ENCODE results near the gene ACOX2.
A peak's percentile ranks its signal among the peaks of the same experiment; 100 is the strongest.
"Not testable (repeated sequence)": the region's sequence is repeated elsewhere in the genome, so short reads cannot be mapped to it uniquely, and the experiment has no call there.

ACOX2 gene

DNA sequence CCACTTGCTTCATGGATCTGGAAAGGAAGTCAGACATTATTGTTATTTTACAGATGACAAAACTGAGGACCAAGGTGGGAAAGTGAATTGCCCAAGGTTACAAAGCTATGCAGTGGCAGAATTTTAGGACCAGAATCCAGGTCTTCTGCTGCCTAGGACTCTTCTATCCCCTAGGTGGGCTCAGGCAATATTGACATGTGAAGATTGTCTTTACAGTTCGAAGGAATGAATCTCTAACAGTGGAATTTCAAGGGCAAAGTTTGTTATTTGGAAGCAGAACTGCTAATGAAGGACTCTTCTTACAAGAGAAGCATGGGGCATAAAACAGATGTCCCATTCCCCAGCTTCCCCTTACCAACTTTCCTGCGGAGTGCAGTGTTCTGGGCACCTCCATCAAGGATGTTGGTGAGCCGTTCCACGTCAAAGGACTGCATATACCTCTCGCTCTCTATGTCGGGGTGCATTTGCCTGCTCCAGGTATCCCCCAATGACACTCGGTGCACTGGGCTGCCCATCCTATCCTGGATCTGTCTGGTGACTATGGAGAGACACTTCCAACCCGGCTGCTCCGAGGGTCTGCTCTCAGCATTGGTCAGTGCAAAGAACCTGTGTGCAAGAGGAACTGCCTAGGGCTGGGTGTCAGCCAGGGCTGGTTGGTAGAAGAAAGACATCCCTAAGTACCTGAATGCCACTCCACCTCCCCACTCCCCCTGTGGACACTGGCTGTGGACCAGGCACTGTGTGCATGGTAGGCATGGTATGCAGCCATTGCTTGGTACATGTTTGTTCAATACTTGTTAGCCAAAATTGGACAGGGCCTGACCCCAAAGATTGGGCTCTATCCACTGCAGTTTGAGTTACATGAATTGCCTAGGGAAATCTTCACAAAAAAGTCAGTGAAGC lies 2.1 kb downstream of the ACOX2 start:
- no peak for DNase-seq (ENCODE audit: low spot score)

DNA sequence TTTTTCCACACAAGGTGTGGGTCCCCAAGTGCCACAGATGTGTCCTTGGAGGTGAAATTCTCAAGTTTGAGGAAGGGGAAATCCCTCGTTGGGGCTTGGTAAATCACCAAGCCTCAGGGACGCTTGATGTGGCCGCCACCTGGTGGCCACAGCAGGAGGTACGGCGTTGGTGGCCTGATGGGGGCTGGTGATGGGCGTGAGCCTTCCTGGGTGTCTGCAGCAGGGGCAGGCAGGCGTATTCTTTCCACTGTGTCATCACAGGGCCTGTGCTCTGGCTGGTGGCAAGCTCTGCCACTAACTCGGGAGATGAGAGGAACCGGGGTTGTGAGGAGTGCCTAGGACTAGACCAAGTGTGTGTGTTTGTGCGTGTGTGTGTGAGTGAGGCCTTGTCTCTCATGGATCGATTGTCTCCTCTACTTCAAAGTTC lies 4.2 kb downstream of the ACOX2 start:
- DNase-seq (ENCODE audit: low spot score), result peak; percentile 81

DNA sequence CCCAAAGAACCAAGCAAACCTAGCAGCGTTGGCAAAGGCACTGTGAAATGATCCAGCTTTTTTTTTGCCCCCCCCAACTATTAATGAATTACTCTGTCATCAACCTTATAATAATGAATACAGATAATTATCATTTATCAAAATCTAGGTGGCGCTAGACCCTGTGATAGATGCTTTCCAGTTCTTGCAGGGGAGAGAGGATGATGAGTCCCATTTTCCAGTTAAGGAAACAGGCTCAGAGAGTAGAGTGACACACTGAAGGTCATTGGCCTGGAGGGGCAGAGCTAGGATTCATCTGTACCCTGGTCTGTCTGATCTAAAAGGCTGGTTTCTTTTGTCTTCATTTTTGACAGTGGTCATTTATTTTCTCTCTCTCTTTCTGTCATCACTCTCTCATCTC lies 5.0 kb downstream of the ACOX2 start:
- peak; percentile 29 for DNase-seq (ENCODE audit: low spot score)

GRCh38 chr3:58531555-58531954 lies 5.4 kb downstream of the ACOX2 start:
- DNase-seq (ENCODE audit: low spot score), result no peak

- DNase-seq (ENCODE audit: low spot score), result no peak
Observed at GRCh38 chr3:58530354-58530865, 6.6 kb downstream of the ACOX2 start.

GRCh38 chr3:58529516-58530353 lies 7.3 kb downstream of the ACOX2 start:
- DNase-seq (ENCODE audit: low spot score), result peak; percentile 35

- DNase-seq (ENCODE audit: low spot score), result no peak
Observed at GRCh38 chr3:58528629-58529028, 8.4 kb downstream of the ACOX2 start.

DNA sequence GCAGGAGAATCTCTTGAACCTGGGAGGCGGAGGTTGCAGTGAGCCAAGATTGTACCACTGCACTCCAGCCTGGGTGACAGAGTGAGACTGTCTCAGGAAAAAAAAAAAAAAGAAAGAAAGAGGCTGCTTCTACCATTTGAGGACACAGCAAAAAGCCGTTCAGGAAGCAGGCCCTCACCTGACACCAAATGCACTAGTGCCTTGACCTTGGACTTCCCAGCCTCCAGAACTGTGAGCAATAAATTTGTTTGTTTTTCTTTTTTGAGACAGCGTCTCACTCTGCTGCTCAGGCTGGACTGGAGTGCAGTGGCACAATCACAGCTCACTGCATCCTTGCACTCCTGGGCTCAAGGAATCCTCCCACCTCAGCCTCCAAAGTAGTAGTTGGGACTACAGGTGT lies 9.6 kb downstream of the ACOX2 start:
- DNase-seq (ENCODE audit: low spot score), result not testable (repeated sequence)

DNA sequence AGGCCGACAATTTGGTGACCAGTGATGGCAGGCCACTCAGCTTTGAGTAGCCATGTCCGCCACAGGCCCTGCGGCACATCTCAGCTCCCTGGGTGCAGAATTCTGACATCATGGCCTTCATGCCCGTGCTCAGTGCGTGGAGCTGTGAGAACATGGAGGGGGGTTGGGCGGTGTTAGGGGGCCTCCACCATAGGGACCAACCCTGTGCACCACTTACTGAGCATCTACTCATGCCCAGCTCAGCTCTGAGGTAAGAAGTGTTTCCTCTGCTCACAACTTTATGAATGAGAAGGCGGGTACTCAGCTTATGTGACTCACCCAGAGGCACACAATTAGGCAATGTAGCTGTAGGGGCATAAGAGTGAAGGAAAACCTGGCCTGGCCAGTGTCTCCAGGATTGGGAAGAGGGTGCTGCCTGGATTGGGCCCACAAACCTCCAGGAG lies 10.5 kb downstream of the ACOX2 start:
- DNase-seq (ENCODE audit: low spot score), result no peak

GRCh38 chr3:58524326-58524888 lies 12.6 kb downstream of the ACOX2 start:
- no peak for DNase-seq (ENCODE audit: low spot score)

GRCh38 chr3:58522759-58523425 lies 14.1 kb downstream of the ACOX2 start:
- no peak for DNase-seq (ENCODE audit: low spot score)

- DNase-seq (ENCODE audit: low spot score), result no peak
Observed at GRCh38 chr3:58521917-58522631, 14.9 kb downstream of the ACOX2 start.

GRCh38 chr3:58521336-58521670 lies 15.7 kb downstream of the ACOX2 start:
- no peak for DNase-seq (ENCODE audit: low spot score)

- DNase-seq (ENCODE audit: low spot score), result no peak
Observed at GRCh38 chr3:58520403-58521335, 16.3 kb downstream of the ACOX2 start.

DNA sequence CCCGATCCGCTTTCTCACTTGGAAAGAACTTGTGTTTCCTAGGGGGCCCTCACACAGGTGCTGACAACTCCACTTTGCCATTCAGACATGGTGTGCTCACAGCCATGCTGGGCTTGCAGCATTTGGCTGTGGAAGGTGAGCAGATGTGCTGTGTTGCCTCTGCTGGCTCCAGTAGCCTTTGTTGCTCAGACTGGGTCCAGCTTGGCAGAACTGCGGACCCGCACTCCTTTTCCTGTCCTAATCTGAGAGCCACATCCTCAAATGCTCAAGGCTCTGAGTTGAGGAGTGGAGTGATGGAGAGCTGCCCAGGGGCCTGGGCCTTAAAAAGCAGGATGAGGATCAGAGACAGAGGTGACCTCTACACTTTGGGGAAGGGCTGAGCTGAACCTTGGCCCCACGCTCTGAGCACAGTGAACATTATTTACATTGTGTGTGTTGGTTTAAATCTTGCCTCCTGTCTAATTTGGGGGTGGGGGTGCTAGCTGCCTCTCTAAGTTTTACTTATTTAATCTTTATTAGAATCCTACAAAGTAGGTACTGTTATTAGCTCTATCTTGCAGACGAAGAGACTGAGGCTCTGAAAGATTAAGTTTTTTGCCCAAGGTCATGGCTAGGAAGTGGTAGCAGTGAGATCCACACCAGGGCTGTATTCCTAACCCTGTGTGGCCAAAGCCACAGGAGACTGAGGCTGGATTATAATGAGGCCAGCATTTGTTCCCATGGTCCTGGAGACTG lies 17.2 kb downstream of the ACOX2 start:
- DNase-seq (ENCODE audit: low spot score), result no peak

GRCh38 chr3:58518291-58518789 lies 18.6 kb downstream of the ACOX2 start:
- no peak for DNase-seq (ENCODE audit: low spot score)

GRCh38 chr3:58514405-58514804 lies 22.6 kb downstream of the ACOX2 start:
- DNase-seq (ENCODE audit: low spot score), result no peak

DNA sequence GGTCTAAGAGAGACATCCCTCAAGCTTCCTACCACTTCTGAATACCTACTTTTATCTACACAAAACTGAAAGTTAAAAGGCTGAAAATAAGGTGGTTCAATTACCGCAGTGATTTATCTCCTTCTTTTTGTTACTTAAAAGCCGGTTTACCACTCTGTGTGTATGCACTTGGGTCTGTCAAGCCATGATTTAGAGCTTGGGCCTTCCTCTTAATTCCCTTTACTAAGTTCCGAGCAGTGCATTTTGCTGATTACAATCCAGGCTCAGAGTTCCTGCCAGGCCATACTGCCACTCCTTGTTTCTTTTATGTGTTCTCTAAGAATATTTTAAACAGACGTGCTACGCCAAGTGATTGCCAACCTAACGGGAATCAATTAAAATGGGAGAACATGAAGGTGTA lies 28.6 kb downstream of the ACOX2 start:
- DNase-seq (ENCODE audit: low spot score), result no peak

GRCh38 chr3:58507356-58508078 lies 29.5 kb downstream of the ACOX2 start:
- DNase-seq (ENCODE audit: low spot score), result no peak

Data from NAMALWA (cell line).